ENCODE results near the gene ACSF3.

- no peak for TF ChIP-seq CTCF (IDR thresholded peaks at IDR 0.05 in 4 of 5, conservative IDR thresholded peaks at IDR 0.05 in 1 of 5)
- TF ChIP-seq POLR2A (IDR thresholded peaks at IDR 0.05), result no peak
Observed at GRCh38 chr16:89154390-89155183, 60.9 kb downstream of the ACSF3 start.

Measured in gastrocnemius medialis (tissue), 4 donors.